Sigmoid colon (tissue), 4 donors: ENCODE data around the gene RFX4.

Experiments
- CTCF ChIP-seq, 4 experiments: fragments of 450-650 bp in 3 of 4; fragments of 200-600 bp in 1 of 4; IDR thresholded peaks; one replicate each; pipeline ENCODE4 v1.5.1; 2016 to 2019; ENCODE audit warnings: antibody characterized with exemption in 4 of 4, mild to moderate bottlenecking in 3 of 4, moderate library complexity in 2 of 4
- EP300 ChIP-seq, 4 donors: sonication (generic); formaldehyde crosslinking; IDR thresholded peaks; one replicate each; pipeline ENCODE4 v1.6.1; 2017; ENCODE audit warnings: antibody characterized with exemption in 4 of 4
- POLR2A ChIP-seq, 2 donors: fragments of 450-650 bp; IDR thresholded peaks; one replicate each; pipeline ENCODE4 v1.6.1; 2016; ENCODE audit warnings: antibody characterized with exemption in 2 of 2, mild to moderate bottlenecking in 2 of 2, moderate library complexity in 2 of 2

GRCh38 chr12:106594447-106594846 is 11.6 kb downstream of the RFX4 start:
- no peak for TF ChIP-seq POLR2A (IDR thresholded peaks at IDR 0.05)
- TF ChIP-seq EP300 (IDR thresholded peaks at IDR 0.05): no peak
- no peak for TF ChIP-seq CTCF (IDR thresholded peaks at IDR 0.05)
